Type B pancreatic cell (in vitro differentiated cells): Measurements from ENCODE around the gene SMIM20. TPM values are rescaled to one million over a fixed set of nuclear protein-coding genes. Genes with fewer than 3 reads are reported as not detected.

ENCODE experiments used
- DNase-seq: peaks from one replicate; pipeline ENCODE4 v3.0.0; 2021; ENCODE audit warnings: mixed read lengths; ENCODE audit not compliant: unreplicated experiment; ENCODE audit errors: extremely low spot score
- H3K27ac Mint-ChIP-seq: 2 replicates; pipeline ENCODE4 v1.8.0; 2021; ENCODE audit warnings: mild to moderate bottlenecking, mixed read lengths
- H3K27me3 Mint-ChIP-seq: 2 replicates; pipeline ENCODE4 v1.8.0; 2021; ENCODE audit warnings: mixed read lengths
- H3K36me3 Mint-ChIP-seq: 2 replicates; pipeline ENCODE4 v1.8.0; 2021; ENCODE audit warnings: mixed read lengths
- H3K4me1 Mint-ChIP-seq: one replicate; pipeline ENCODE4 v1.8.0; 2021; ENCODE audit warnings: mixed read lengths; ENCODE audit not compliant: unreplicated experiment
- H3K4me3 Mint-ChIP-seq: 2 replicates; pipeline ENCODE4 v1.8.0; 2021; ENCODE audit warnings: mild to moderate bottlenecking, mixed read lengths
- H3K9me3 Mint-ChIP-seq: 2 replicates; pipeline ENCODE4 v1.8.0; 2021; ENCODE audit warnings: mixed read lengths
- total RNA-seq: library from RNA; stranded (reverse); gene quantifications from 2 replicates; pipeline ENCODE4 v1.2.1, GENCODE V29; 2021; ENCODE audit warnings: low replicate concordance
- TF ChIP-seq, protein P1 (sequence below): fragments of 200-600 bp; sonication (generic); conservative IDR thresholded peaks from 2 replicates; pipeline ENCODE4 v1.5.0; 2021; ENCODE audit warnings: antibody characterized with exemption, mild to moderate bottlenecking

Gene SMIM20
- total RNA-seq, 1 donor from 2014 or later, result 28.0 TPM

DNA sequence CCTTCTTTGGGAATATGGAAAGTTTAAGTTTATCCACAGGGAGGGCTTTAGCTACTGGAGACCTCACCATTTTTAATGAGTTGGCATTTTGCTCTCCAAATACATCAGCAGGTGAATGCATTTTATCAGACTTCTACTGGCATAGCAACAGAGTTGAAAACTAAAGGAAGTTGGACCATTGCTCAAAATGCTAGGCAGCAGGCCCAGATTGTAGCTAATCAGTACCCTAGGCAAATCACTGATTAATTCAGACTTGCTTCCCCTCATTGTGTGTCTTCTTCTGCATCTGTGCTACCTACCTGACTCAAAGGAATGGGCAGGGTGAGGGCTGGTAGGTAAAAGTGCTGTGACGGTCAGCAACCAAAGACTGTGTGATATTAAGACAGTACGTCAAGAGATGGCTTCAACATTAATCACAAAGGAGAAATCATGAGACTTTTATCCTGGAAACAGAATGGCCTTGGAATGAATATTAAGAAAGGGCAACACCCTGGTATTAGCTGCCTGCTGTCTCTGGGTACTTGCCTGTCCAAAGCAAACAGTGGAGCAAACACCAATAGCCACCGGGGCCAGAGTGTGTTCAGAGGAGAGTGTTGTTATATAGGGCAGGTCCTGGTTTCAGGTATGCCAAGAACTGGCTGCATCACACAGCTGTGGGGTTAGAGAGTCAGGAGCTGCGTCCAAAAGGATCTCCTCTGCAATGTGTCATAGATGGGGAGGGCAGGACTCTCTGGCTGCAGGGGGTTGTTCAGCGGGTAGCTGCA, 17.1 kb upstream of the SMIM20 start:
- Mint-ChIP-seq H3K9me3 (no peaks in the 10 kb centered on the region), H3K4me3 (no peak overlapping the region), H3K4me1 (no peaks in the 10 kb centered on the region), H3K27ac (no peak overlapping the region), H3K36me3 (no peaks in the 10 kb centered on the region), H3K27me3 (no peaks in the 10 kb centered on the region)
- no peak for DNase-seq
- TF ChIP-seq, protein P1, sequence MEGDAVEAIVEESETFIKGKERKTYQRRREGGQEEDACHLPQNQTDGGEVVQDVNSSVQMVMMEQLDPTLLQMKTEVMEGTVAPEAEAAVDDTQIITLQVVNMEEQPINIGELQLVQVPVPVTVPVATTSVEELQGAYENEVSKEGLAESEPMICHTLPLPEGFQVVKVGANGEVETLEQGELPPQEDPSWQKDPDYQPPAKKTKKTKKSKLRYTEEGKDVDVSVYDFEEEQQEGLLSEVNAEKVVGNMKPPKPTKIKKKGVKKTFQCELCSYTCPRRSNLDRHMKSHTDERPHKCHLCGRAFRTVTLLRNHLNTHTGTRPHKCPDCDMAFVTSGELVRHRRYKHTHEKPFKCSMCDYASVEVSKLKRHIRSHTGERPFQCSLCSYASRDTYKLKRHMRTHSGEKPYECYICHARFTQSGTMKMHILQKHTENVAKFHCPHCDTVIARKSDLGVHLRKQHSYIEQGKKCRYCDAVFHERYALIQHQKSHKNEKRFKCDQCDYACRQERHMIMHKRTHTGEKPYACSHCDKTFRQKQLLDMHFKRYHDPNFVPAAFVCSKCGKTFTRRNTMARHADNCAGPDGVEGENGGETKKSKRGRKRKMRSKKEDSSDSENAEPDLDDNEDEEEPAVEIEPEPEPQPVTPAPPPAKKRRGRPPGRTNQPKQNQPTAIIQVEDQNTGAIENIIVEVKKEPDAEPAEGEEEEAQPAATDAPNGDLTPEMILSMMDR, result no peak

DNA sequence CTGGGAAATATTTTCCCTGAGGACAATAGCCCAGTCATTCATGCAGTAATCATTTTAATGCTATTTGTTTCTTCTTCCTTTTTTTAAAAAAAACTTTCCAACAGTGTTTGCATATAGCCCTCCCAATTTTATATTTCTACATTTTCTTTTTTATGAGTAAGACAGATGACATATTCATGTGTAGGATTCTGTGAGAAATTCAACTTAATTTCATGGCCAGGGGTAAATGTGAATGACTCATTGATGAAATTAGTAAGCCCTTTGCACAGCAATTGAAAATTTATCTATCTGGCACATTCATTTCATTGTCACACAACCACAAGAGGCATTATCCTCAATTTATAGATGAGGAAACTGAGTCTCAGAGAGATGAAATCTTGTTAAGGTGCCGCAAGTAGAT, 13.7 kb upstream of the SMIM20 start:
- Mint-ChIP-seq H3K9me3 (no peaks in the 10 kb centered on the region), H3K36me3 (no peaks in the 10 kb centered on the region), H3K4me3 (no peak overlapping the region), H3K4me1 (peaks cover 4% of the 10 kb centered on the region), H3K27me3 (no peaks in the 10 kb centered on the region), H3K27ac (no peak overlapping the region)
- DNase-seq, result no peak
- TF ChIP-seq, protein P1, result no peak

DNA sequence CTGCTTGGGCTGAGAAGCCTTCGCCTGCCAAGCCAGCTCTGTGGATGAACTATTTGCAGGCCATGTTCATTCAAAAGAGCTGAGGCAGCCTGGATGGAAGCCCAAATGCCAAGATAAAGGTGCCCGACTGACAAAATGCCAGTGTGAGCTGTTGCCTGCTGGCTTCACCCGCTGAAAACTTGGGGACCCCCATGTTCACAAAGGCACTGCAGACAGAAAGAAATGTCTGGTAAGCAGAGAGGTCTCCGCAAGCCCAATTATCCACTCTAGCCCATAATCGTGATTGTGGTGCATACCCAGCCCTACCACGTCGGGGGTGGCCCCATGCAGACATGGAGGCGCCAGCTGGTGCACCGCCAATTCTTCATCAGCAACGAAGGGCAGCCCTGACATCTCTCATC, 13.0 kb upstream of the SMIM20 start:
- Mint-ChIP-seq H3K4me3 (no peak overlapping the region), H3K4me1 (peaks cover 4% of the 10 kb centered on the region)

DNA sequence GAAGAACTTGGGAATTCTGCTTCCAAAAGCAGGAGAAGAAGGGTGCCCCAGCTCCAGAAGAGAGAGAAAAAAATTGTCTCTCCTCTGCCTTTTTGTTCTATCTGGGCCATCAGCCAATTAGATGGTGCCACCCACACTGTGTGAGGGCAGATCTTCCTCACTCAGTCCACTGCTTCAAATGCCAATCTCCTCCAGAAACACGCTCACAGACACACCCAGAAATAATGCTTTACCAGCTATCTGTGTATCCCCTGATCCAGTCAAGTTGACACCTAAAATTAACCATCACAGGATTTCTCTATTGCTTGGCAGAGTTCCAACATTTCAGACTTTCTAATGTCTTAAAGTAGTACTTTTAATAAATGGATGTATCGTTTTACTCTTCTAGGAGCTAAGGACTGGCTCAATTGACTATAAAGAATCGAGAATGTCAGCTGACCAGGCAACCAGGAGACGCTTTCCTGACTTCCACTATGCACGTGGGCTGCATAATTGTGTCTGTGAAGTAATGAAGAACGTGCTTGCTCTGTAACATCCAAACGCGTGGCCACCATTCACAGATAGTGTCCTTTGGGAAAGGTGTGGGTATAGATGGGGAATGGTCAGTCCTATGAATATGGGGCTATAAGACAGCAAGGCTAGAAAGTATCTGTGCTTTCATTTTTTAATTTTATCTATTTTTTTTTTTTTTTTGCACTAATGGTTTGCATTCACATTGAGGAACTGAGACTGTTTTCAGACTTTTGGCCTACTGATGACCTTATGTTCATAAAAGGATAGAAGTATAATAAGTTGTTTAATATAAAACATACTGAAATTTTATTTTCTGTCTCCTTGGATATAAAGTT, 9.9 kb upstream of the SMIM20 start:
- no peak for DNase-seq
- Mint-ChIP-seq H3K4me1 (peaks cover 4% of the 10 kb centered on the region), H3K9me3 (peaks cover 8% of the 10 kb centered on the region), H3K4me3 (no peak overlapping the region), H3K27me3 (peaks cover 13% of the 10 kb centered on the region), H3K27ac (no peak overlapping the region), H3K36me3 (no peaks in the 10 kb centered on the region)
- TF ChIP-seq, protein P1, result no peak

More for the DNA sequence above, 13.0 kb upstream of the SMIM20 start:
- no peaks in the 10 kb centered on the region for H3K9me3 Mint-ChIP-seq
- DNase-seq, result no peak
- no peaks in the 10 kb centered on the region for H3K27me3 Mint-ChIP-seq
- H3K36me3 Mint-ChIP-seq, result no peaks in the 10 kb centered on the region
- TF ChIP-seq, protein P1, result no peak
- no peak overlapping the region for H3K27ac Mint-ChIP-seq

DNA sequence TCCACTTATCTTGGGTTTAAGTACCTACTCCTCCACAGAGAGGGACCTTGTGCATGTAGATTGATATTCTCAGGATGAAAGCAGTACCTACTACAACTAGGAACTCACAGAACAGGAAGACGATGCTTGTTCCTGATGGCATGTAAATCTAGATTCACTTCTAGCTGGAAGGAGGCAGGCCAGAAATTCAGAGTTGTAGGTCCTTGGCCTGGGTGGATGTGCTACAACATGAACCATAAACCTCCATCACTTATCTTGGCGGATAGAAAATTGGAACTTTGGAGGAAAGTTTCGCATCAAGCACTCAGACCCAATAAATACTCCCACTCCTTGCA, 9.3 kb upstream of the SMIM20 start:
- Mint-ChIP-seq H3K4me1 (peaks cover 4% of the 10 kb centered on the region), H3K27ac (no peak overlapping the region), H3K36me3 (no peaks in the 10 kb centered on the region), H3K9me3 (peaks cover 11% of the 10 kb centered on the region), H3K27me3 (peaks cover 16% of the 10 kb centered on the region), H3K4me3 (no peak overlapping the region)
- TF ChIP-seq, protein P1, result no peak
- DNase-seq, result no peak
